Subcutaneous adipose tissue (tissue), 4 donors: ENCODE data around the gene IL1RAPL1. TPM values are rescaled to one million over a fixed set of nuclear protein-coding genes. Genes with fewer than 3 reads are reported as not detected.

Experiments
- CTCF ChIP-seq: fragments of 450-650 bp; IDR thresholded peaks from one replicate; pipeline ENCODE4 v1.5.1; 2016; ENCODE audit warnings: low read depth, mild to moderate bottlenecking, control low read depth, antibody characterized with exemption, moderate library complexity
- total RNA-seq, 4 donors: library from RNA; depleted of rRNA; stranded (reverse); fragments of >200 nt; gene quantifications; one replicate each; pipeline ENCODE4 v1.1.0, GENCODE V29; 2016

Gene IL1RAPL1
- total RNA-seq, 4 donors from 2014 or later = 0.66 TPM; not detected in 3

- no peak for TF ChIP-seq CTCF
Observed at GRCh38 chrX:28659269-28659668, 72.0 kb downstream of the IL1RAPL1 start.

GRCh38 chrX:28665778-28666177, 78.5 kb downstream of the IL1RAPL1 start:
- TF ChIP-seq CTCF = no peak

GRCh38 chrX:28668303-28668702, 81.1 kb downstream of the IL1RAPL1 start:
- no peak for TF ChIP-seq CTCF

GRCh38 chrX:28668957-28669356, 81.7 kb downstream of the IL1RAPL1 start:
- no peak for TF ChIP-seq CTCF

GRCh38 chrX:28670074-28670473, 82.8 kb downstream of the IL1RAPL1 start:
- no peak for TF ChIP-seq CTCF

- TF ChIP-seq CTCF = no peak
Observed at GRCh38 chrX:28675173-28675572, 87.9 kb downstream of the IL1RAPL1 start.

GRCh38 chrX:28693101-28693500, 105.9 kb downstream of the IL1RAPL1 start:
- TF ChIP-seq CTCF = no peak
